Rectal smooth muscle tissue (tissue), 1 donor: ENCODE results near the gene TBX15.

Experiments
- H3K27ac ChIP-seq: one replicate; pipeline ENCODE4 v1.7.0; 2013; ENCODE audit warnings: low read depth, low read length, inconsistent platforms
- H3K27me3 ChIP-seq: one replicate; pipeline ENCODE4 v1.7.0; 2013; ENCODE audit warnings: low read length; ENCODE audit not compliant: control insufficient read depth, insufficient read depth
- H3K36me3 ChIP-seq: one replicate; pipeline ENCODE4 v1.7.0; 2013; ENCODE audit warnings: low read length; ENCODE audit not compliant: control insufficient read depth, insufficient read depth
- H3K4me1 ChIP-seq: one replicate; pipeline ENCODE4 v1.7.0; 2013; ENCODE audit warnings: low read length; ENCODE audit not compliant: control insufficient read depth, insufficient read depth
- H3K4me3 ChIP-seq: one replicate; pipeline ENCODE4 v1.7.0; 2013; ENCODE audit warnings: low read length
- H3K9ac ChIP-seq: one replicate; pipeline ENCODE4 v1.7.0; 2013; ENCODE audit warnings: low read length

TBX15 gene

DNA sequence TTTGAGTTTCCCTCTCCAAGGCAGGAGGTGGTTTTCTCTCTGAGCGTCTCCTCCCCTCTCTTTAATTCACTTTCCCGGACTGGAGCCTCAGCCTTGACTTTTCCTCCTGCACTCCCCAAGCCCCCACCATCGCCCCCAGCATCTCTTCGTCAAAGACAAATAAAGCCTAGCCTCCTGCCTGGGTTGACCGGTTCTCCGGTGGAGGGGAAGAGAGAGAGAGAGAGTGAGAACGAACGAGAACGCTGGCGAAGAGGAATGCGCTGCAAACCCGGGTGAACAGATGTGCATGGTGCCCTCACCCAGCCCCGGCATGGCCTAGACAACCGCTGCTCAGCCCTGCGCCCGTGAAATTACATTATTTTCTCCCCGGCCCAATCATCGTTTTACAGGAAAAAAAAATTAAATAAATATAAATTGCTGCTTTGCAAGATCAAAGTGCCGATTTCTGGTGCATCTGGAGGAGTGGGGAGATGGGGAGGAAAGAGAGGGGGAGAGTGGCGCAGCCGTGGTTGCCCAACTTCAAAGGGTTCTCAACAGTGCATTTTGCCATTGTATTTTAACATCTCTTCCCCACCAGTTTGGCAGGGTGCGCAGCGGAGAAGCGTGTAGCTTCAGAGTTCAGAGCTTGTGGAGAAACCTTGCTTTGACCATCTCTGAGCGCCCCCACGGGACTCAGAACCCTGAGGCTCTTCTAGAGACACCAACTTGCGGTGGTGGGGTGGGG is 11.4 kb upstream of the TBX15 start:
- peaks cover 62% of the 10 kb centered on the region for H3K27me3 ChIP-seq

DNA sequence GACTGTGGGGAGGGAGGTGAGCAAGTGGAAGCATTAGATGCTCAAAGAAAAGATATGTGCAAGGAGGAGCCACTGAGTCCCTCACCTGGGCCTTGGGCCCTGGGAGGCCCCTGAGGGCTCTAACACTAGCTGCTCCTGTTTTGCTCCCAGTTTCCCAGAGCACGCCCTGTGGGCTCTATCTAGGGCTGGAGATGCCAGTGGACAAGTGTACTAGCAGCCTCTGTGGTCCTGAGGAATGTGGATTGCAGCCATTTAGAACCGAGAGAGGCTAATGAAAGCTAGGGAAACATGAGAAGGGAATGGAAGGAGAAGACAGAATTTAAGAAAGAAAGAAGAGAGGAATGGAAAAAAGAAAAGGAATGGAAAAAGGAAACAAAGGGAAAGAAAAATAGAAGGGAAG is 10.0 kb upstream of the TBX15 start:
- Histone ChIP-seq H3K27ac (no peak overlapping the region), H3K9ac (no peak overlapping the region), H3K27me3 (peaks cover 61% of the 10 kb centered on the region), H3K4me3 (no peak overlapping the region), H3K36me3 (no peaks in the 10 kb centered on the region), H3K4me1 (no peaks in the 10 kb centered on the region)

More for the DNA sequence above, 11.4 kb upstream of the TBX15 start:
- Histone ChIP-seq H3K4me1 (no peaks in the 10 kb centered on the region), H3K4me3 (no peak overlapping the region), H3K9ac (no peak overlapping the region), H3K36me3 (no peaks in the 10 kb centered on the region), H3K27ac (no peak overlapping the region)

DNA sequence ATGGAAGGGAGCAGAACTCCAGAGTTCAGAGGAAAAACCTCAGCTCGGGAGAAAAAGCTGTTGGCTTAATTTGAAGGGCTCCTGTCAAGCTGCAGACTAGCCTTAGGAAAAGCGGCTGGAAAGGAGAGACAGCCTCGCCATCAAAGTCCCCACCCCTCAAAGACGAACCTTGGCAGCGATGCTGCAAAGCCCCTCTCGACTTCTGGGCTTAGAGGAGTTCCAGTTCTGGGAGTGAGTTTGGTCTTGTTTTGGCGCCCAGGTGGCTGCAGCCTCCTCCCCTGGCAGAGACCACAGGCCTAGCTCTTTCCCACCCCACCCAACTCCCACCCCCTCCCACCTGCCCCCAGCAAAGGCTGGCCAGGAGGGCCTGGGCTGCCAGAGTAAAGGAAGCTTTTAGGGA is 9.1 kb upstream of the TBX15 start:
- Histone ChIP-seq H3K9ac (no peak overlapping the region), H3K27me3 (peaks cover 64% of the 10 kb centered on the region), H3K27ac (no peak overlapping the region), H3K36me3 (no peaks in the 10 kb centered on the region), H3K4me1 (no peaks in the 10 kb centered on the region), H3K4me3 (no peak overlapping the region)

DNA sequence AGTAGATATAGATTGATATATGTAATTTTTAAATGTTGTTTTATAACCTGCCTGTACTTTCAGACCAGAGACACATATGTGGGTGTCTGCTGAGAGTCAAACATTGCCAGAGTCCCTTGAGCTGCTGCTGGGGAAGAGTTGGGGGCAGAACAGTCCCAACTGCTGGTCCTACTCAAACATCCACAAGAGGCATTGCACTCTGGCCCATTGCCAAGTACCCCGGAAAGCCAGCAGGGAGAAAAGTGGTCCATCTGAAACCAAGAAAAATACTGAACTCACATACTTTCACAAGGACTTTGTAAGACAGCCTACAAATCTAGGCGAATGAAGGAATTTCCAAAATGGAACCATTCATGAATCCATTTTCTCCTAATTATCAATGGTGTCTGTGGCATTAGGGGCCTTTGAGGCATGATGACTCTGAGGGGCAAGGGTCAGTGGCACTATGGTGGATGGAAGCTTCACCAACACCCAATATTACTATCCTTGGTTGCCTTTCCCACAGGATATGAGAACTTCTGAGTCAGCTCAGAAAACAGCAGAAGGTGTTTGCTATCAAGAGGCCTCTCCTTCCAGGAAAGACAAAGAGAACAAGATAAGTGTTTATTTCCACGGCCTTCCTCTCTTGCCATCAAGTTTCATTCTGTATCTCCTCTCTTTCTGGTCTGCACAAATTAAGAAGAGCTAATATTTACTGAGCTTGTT is 7.3 kb upstream of the TBX15 start:
- Histone ChIP-seq H3K36me3 (no peaks in the 10 kb centered on the region), H3K4me1 (no peaks in the 10 kb centered on the region), H3K27me3 (peaks cover 58% of the 10 kb centered on the region), H3K27ac (no peak overlapping the region), H3K9ac (no peak overlapping the region), H3K4me3 (no peak overlapping the region)

DNA sequence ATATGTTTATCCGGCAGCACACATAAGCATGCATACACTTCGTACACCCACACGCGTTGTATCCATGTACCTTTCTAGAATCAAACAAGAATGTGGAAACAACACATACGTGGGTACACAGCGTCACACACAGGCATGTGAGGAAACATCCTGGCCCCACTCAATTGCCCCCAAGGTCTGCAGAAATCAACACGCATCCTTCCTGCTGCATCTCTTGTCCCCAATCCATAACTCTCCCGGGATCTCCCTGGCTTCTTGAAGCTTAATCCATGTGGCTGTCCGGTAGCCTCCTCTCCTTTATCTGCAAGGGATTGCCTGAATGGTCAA is 5.5 kb upstream of the TBX15 start:
- H3K27ac ChIP-seq: no peak overlapping the region
- H3K4me3 ChIP-seq: no peak overlapping the region
- H3K36me3 ChIP-seq: no peaks in the 10 kb centered on the region
- H3K27me3 ChIP-seq: peaks cover 56% of the 10 kb centered on the region
- H3K9ac ChIP-seq: no peak overlapping the region
- no peaks in the 10 kb centered on the region for H3K4me1 ChIP-seq

DNA sequence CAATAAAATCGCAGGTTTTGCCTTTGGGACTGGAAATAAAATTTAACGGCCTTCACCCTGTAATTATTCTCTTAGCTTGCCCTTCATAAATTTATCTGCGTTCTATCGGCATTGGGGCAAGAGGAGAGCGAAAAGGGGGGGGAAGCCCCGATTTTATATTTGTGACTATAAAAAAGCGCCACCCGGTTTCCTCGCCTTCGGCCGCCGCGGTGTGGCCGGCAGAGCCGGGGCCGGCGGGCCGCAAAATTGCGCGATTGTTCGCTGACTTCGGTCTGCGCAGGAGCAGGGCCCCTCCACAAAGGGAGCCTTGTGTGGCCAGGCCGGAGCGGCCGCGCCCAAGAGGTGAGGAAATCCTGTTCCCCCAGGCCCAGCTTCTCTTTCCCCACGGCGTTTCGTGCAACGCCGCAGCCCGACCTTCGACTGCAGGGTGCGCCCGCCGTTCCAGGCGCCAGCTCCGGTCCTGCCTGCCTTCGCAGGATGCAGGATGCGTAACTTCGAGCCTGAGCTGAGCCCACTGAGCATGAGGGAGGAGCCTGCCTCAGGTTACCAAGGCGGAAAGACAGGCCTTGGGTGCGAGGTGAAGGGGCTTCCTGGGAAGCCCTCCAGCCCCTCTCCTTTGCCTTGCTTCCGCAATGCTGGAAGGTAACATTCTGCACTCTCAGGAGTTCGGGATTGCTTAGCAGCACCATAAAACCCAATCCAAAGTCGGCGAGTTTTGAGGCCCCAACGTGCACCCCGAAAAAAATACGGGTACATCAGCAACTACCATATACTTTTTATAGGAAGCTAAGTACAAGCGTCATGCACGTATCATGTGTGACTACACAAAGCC is 4.9 kb upstream of the TBX15 start:
- H3K4me3 ChIP-seq: no peak overlapping the region
- peaks cover 52% of the 10 kb centered on the region for H3K27me3 ChIP-seq
- no peak overlapping the region for H3K27ac ChIP-seq

DNA sequence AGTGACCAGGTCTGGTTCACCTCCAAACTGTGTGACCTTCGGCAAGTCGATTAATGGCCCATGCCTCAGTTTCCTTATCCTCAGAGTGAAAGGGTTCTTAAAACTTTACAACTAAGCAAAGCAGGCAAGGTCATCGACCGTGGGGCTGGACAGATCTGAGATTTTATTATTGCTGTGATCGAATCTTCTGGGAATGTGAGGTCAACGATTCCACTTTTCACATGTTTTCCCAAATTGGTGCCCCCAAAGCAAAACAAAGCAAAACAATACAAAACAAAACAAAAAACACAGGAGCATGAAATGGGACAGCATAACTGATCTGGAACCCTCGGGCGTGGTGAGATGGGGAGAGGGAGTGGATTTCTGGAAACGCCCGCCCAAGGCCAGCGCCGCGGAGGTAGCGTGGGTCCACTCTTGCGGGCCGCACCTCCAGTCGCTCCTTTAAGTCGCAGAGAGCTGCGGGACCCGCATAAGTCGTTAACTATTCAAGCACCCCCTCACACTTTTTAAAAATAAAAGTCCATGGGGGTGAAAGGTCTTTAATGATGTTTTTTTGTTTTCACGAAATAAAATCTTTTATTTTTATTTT is 4.2 kb upstream of the TBX15 start:
- Histone ChIP-seq H3K27me3 (peaks cover 48% of the 10 kb centered on the region), H3K36me3 (no peaks in the 10 kb centered on the region), H3K4me3 (no peak overlapping the region), H3K27ac (no peak overlapping the region), H3K4me1 (peaks cover 3% of the 10 kb centered on the region), H3K9ac (no peak overlapping the region)

More for the DNA sequence above, 4.9 kb upstream of the TBX15 start:
- H3K9ac ChIP-seq: no peak overlapping the region
- H3K36me3 ChIP-seq: no peaks in the 10 kb centered on the region
- no peaks in the 10 kb centered on the region for H3K4me1 ChIP-seq

DNA sequence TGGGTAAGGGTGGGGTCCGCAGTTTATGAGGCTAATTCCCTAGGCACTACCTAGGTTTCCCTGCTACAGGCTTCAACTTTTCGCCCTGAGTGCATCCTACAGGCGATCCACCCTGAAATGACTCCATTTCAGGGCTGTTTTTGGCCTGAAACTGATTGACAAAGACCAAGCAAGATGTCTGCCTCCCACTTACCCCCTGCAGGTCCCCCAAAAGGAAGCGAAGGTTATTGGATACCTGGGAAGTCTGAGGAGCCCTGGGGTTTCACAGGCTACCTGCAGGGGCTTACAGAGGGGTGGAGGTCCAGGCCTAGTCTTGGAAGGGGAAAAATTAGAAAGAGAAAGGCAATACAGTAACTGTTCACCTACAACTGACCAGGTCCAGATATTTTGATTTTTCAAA is 3.3 kb upstream of the TBX15 start:
- peaks cover 56% of the 10 kb centered on the region for H3K27me3 ChIP-seq
- H3K27ac ChIP-seq: no peak overlapping the region

DNA sequence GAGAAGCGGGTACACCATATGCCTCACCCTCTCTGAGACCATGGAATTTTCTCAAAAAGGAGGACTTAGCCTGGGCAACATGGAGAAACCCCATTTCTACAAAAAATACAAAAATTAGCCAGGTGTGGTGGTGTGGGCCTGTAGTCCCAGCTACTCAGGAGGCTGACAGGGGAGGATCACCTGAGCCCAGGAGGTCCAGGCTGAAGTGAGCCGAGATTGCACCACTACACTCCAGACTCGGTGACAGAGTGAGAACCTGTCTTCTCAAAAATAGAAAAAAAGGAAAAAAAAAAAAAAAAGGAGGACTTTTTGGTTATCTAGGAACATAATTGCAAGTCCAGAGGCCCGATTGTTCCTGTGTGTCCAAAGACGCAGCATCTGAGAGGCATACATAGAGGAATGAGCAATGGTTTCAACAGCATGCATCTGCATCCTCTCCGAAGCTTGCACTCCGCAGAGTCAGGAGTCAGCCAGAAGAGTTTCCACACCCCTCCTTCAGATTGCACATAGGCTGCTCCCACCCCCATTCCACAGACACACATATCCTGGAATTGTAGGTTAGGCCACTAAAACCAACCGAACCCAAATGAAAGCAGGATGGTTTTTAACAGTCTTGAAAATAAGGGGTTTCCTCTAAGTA is 2.5 kb upstream of the TBX15 start:
- no peak overlapping the region for H3K27ac ChIP-seq

More for the DNA sequence above, 3.3 kb upstream of the TBX15 start:
- H3K9ac ChIP-seq: no peak overlapping the region
- peaks cover 3% of the 10 kb centered on the region for H3K4me1 ChIP-seq
- H3K36me3 ChIP-seq: no peaks in the 10 kb centered on the region
- H3K4me3 ChIP-seq: no peak overlapping the region

DNA sequence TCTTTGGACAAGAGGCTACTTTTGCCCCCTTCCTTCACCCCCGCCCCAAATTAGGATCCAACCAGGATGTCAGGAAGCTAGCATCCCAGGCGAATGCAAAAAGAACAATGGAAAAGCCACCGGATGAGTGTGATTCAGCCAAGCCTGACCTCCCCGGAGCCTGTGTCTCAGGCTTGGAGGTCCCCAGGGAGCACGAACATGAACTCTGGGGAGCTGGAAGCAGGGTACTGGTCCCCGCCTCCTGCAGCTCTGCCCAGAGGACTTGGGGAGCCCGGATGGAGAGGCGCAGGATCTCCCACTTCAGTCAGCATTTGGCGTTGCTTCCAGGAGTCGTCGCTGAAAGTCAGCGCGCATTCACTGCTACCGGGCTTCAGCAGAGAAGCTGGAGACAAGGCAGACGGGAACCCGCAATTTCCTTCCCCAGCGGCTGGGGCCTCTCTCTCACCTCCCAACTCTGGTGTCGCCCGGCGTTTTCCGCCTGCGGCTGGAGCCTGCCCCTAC is 1.8 kb upstream of the TBX15 start:
- H3K4me3 ChIP-seq: no peak overlapping the region
- no peaks in the 10 kb centered on the region for H3K36me3 ChIP-seq
- H3K9ac ChIP-seq: no peak overlapping the region
- no peak overlapping the region for H3K27ac ChIP-seq
- peaks cover 68% of the 10 kb centered on the region for H3K27me3 ChIP-seq
- peaks cover 3% of the 10 kb centered on the region for H3K4me1 ChIP-seq

More for the DNA sequence above, 2.5 kb upstream of the TBX15 start:
- peaks cover 61% of the 10 kb centered on the region for H3K27me3 ChIP-seq
- peaks cover 3% of the 10 kb centered on the region for H3K4me1 ChIP-seq
- no peaks in the 10 kb centered on the region for H3K36me3 ChIP-seq
- no peak overlapping the region for H3K9ac ChIP-seq
- H3K4me3 ChIP-seq: no peak overlapping the region

DNA sequence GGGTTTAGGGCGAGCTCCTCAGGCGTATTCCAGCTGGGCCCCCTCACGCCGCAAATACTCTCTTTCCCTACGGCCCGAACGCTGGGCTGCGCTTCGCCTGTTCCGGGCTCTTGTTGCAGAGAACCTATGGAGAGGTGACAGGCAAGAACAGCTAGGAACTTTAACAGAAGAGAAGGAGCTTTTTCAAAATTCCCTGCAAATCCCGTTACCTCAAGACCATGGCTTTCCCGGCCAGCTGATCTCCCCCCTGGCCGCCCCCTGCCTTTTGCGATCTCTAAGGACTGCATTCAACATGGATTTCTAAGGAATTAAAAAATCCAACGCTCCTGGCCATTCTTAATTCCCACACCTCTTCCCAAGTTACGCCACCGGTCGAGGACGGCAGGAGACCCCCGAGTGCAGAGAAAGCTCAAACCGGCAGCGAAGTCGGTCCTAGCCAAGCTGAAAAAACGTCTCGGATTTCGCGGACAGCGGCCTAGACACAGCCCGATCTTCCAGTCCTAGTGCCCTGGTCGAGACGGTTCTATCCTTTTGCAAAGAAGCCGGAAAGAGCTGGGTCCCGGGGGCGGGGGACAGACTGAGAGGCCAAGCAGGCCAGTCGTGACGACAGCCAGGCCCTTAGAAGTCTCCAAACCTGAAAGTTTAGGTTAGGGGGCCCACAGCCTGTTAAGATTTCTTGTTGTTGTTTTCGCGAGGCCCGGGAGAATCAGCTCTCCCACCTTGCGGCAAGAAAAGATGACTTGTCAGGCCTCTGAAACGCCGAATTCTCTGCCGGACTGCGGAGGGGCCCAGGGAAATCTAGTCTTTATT is 1.1 kb upstream of the TBX15 start:
- Histone ChIP-seq H3K9ac (no peak overlapping the region), H3K4me1 (peaks cover 3% of the 10 kb centered on the region), H3K4me3 (no peak overlapping the region), H3K36me3 (no peaks in the 10 kb centered on the region), H3K27me3 (peaks cover 70% of the 10 kb centered on the region), H3K27ac (no peak overlapping the region)
